VCaP (cell line): ENCODE measurements around the gene KRT77.

Experiments
- H3K27ac ChIP-seq: fragments of 450-650 bp; 2 replicates; pipeline ENCODE4 v1.5.1; 2017
- CTCF ChIP-seq: fragments of 450-650 bp; conservative IDR thresholded peaks from 2 replicates; pipeline ENCODE4 v1.5.1; 2017; ENCODE audit warnings: mild to moderate bottlenecking, moderate library complexity

The KRT77 gene

GRCh38 chr12:52730793-52731192 is 27.5 kb upstream of the KRT77 start:
- H3K27ac ChIP-seq: no peak overlapping the region
- TF ChIP-seq CTCF: no peak

- no peak for TF ChIP-seq CTCF
- no peak overlapping the region for H3K27ac ChIP-seq
Measured at GRCh38 chr12:52730383-52730782, 27.1 kb upstream of the KRT77 start.

- TF ChIP-seq CTCF: no peak
- H3K27ac ChIP-seq: no peak overlapping the region
Measured at GRCh38 chr12:52729147-52729546, 25.8 kb upstream of the KRT77 start.

GRCh38 chr12:52728374-52728773 is 25.1 kb upstream of the KRT77 start:
- no peak for TF ChIP-seq CTCF
- no peak overlapping the region for H3K27ac ChIP-seq

- no peak for TF ChIP-seq CTCF
- H3K27ac ChIP-seq: no peak overlapping the region
Measured at GRCh38 chr12:52727037-52727436, 23.7 kb upstream of the KRT77 start.

GRCh38 chr12:52726451-52726850 is 23.1 kb upstream of the KRT77 start:
- TF ChIP-seq CTCF: no peak
- no peak overlapping the region for H3K27ac ChIP-seq

- H3K27ac ChIP-seq: no peak overlapping the region
- TF ChIP-seq CTCF: no peak
Measured at GRCh38 chr12:52724384-52724783, 21.1 kb upstream of the KRT77 start.

- no peak for TF ChIP-seq CTCF
- no peak overlapping the region for H3K27ac ChIP-seq
Measured at GRCh38 chr12:52722680-52723079, 19.4 kb upstream of the KRT77 start.
